ENCODE results near the gene AP1M2. TPM values are rescaled to one million over a fixed set of nuclear protein-coding genes. Genes with fewer than 3 reads are reported as not detected.
A peak's percentile ranks its signal among the peaks of the same experiment; 100 is the strongest.
"Not testable (repeated sequence)": the region's sequence is repeated elsewhere in the genome, so short reads cannot be mapped to it uniquely, and the experiment has no call there.

The AP1M2 gene
- total RNA-seq, 1 donor from 2014 or later = not detected

GRCh38 chr19:10546817-10547216 is 40.3 kb downstream of the AP1M2 start:
- DNase-seq (ENCODE audit: low spot score) = no peak
- intact Hi-C loops (cut with DNase I) = no loop called here

GRCh38 chr19:10544753-10545251 is 42.3 kb downstream of the AP1M2 start:
- DNase-seq (ENCODE audit: low spot score) = no peak
- intact Hi-C loops (cut with DNase I) = loop anchor here (2.0 kb wide), 1 partner anchor 20 kb away; no protein-coding TSS in a partner anchor

GRCh38 chr19:10544242-10544752 is 42.8 kb downstream of the AP1M2 start:
- DNase-seq (ENCODE audit: low spot score) = no peak
- intact Hi-C loops (cut with DNase I) = loop anchor here (2.0 kb wide), 1 partner anchor 21 kb away; no protein-coding TSS in a partner anchor

GRCh38 chr19:10543420-10544241 is 43.5 kb downstream of the AP1M2 start, which contains the start of gene ATG4D:
Gene ATG4D (plus strand): TSS chr19:10543904. CDS start chr19:10544091, 187 bp downstream.
- DNase-seq (ENCODE audit: low spot score) = peak; percentile 91
- intact Hi-C loops (cut with DNase I) = loop anchor here (2.0 kb wide), 1 partner anchor 21 kb away; no protein-coding TSS in a partner anchor

GRCh38 chr19:10543059-10543419 is 44.1 kb downstream of the AP1M2 start:
- intact Hi-C loops (cut with DNase I) = no loop called here
- DNase-seq (ENCODE audit: low spot score) = no peak

- intact Hi-C loops (cut with DNase I); DNase-seq (ENCODE audit: low spot score): not testable (repeated sequence)
Observed at GRCh38 chr19:10539016-10539415, 48.1 kb downstream of the AP1M2 start.

- no peak for DNase-seq (ENCODE audit: low spot score)
- intact Hi-C loops (cut with DNase I) = no loop called here
Observed at GRCh38 chr19:10538204-10538983, 48.7 kb downstream of the AP1M2 start.

- no peak for DNase-seq (ENCODE audit: low spot score)
- intact Hi-C loops (cut with DNase I) = no loop called here
Observed at GRCh38 chr19:10537668-10538067, 49.4 kb downstream of the AP1M2 start.

GRCh38 chr19:10535613-10536012 is 51.5 kb downstream of the AP1M2 start:
- DNase-seq (ENCODE audit: low spot score) = no peak
- intact Hi-C loops (cut with DNase I) = no loop called here

GRCh38 chr19:10533646-10534386 is 53.3 kb downstream of the AP1M2 start:
- DNase-seq (ENCODE audit: low spot score) = no peak
- intact Hi-C loops (cut with DNase I) = no loop called here

GRCh38 chr19:10532457-10532856 is 54.7 kb downstream of the AP1M2 start:
- DNase-seq (ENCODE audit: low spot score) = no peak
- intact Hi-C loops (cut with DNase I) = no loop called here

GRCh38 chr19:10526887-10527286 is 60.2 kb downstream of the AP1M2 start:
- intact Hi-C loops (cut with DNase I); DNase-seq (ENCODE audit: low spot score): not testable (repeated sequence)

GRCh38 chr19:10525636-10526035 is 61.5 kb downstream of the AP1M2 start:
- DNase-seq (ENCODE audit: low spot score) = no peak
- intact Hi-C loops (cut with DNase I) = no loop called here

GRCh38 chr19:10523135-10523636 is 63.9 kb downstream of the AP1M2 start:
- intact Hi-C loops (cut with DNase I) = no loop called here
- DNase-seq (ENCODE audit: low spot score) = no peak

Small RNA genes within 50 kb of the gene (microRNA-seq; reads per million reads assigned to microRNA genes)
- gene MIR1238 = not detected

Other genes with a start within 250 kb of the AP1M2 start
- gene ICAM3, start 247.7 kb downstream of the AP1M2 start, total RNA-seq = 14.4 TPM
- gene TYK2, start 206.7 kb downstream of the AP1M2 start, total RNA-seq = 66.2 TPM
- 140 TPM for gene CDC37, start 183.8 kb downstream of the AP1M2 start, total RNA-seq
- gene PDE4A, start 166.8 kb downstream of the AP1M2 start, total RNA-seq = 8.2 TPM
- gene KEAP1, start 84.0 kb downstream of the AP1M2 start, total RNA-seq = 66.7 TPM
- 0.75 TPM for gene S1PR5, start 69.9 kb downstream of the AP1M2 start, total RNA-seq
- 47.6 TPM for gene ATG4D, start 43.4 kb downstream of the AP1M2 start, total RNA-seq
- 10.8 TPM for gene KRI1, start 21.3 kb downstream of the AP1M2 start, total RNA-seq
- 14.9 TPM for gene CDKN2D, start 18.3 kb downstream of the AP1M2 start, total RNA-seq
- gene SLC44A2, start 38.2 kb upstream of the AP1M2 start, total RNA-seq = 114 TPM
- 115 TPM for gene ILF3, start 67.0 kb upstream of the AP1M2 start, total RNA-seq
- 24.9 TPM for gene QTRT1, start 114.1 kb upstream of the AP1M2 start, total RNA-seq
- 138 TPM for gene DNM2, start 130.8 kb upstream of the AP1M2 start, total RNA-seq
- gene TMED1, start 248.9 kb upstream of the AP1M2 start, total RNA-seq = 25.6 TPM